IPS DF 6.9 (cell line): ENCODE measurements around the gene ANGPT4.

ENCODE experiments used
- DNase-seq: peaks from one replicate; pipeline ENCODE4 v3.0.0-alpha.2; 2013; ENCODE audit warnings: low read depth, low spot score
- H3K27ac ChIP-seq: one replicate; pipeline ENCODE4 v1.5.1; 2013; ENCODE audit warnings: low read length, control low read depth
- H3K27me3 ChIP-seq: 2 replicates; pipeline ENCODE4 v1.6.1; 2013; ENCODE audit warnings: mild to moderate bottlenecking, low read length; ENCODE audit not compliant: control insufficient read depth, insufficient read depth
- H3K36me3 ChIP-seq: 2 replicates; pipeline ENCODE4 v1.6.1; 2013; ENCODE audit warnings: low read length; ENCODE audit not compliant: control insufficient read depth, insufficient read depth
- H3K4me1 ChIP-seq: 2 replicates; pipeline ENCODE4 v1.6.1; 2013; ENCODE audit warnings: low read length; ENCODE audit not compliant: control insufficient read depth, insufficient read depth
- H3K4me3 ChIP-seq: 2 replicates; pipeline ENCODE4 v1.5.1; 2013; ENCODE audit warnings: mild to moderate bottlenecking, low read length
- H3K9me3 ChIP-seq: 2 replicates; pipeline ENCODE4 v1.6.1; 2013; ENCODE audit warnings: low read length, inconsistent platforms; ENCODE audit not compliant: control insufficient read depth, insufficient read depth
- WGBS: extraction: QIAGEN DNeasy Blood & Tissue Kit; methylation state at CpG from one replicate; pipeline ENCODE4 v1.1.7; 2013; ENCODE audit warnings: mixed read lengths, missing lambda C conversion rate; ENCODE audit not compliant: insufficient read length, insufficient coverage; 5-methylcytosine and 5-hydroxymethylcytosine counted together

The ANGPT4 gene

DNA sequence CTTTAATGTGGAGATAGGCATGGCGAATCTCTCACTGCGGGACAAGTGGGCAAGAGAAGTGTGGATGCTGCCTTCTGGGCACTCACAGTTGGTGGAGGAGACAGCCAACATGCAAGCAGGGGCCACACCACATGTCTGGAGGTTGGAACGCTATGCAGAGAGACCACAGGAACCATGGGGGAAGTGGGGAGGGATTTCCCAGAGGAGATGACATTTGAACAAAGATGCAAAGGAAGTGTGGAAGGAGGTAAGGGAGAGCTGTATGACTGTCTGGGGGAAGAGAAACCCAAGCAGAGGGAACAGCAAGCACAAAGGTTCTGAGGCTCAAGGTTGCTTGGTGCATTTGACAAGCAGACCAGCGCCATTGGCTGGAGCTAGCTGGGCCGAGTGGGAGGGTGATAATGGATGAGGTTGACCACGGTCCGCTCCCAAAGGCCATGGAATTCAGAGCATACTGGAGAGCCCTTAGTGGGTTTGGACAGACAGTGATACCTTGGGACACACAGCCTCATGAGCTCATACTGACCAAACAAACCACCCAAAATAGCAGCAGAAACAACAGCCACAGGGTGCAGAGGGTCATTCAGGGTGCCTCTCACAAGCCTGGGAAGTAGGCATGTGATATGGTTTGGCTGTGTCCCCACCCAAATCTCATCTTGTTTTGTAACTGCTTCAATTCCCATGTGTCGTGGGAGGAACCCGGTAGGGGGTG lies 90.3 kb downstream of the ANGPT4 start:
- Histone ChIP-seq H3K27me3 (no peaks in the 10 kb centered on the region), H3K4me1 (peaks cover 3% of the 10 kb centered on the region; the same call in 1 of the 2 replicates)

DNA sequence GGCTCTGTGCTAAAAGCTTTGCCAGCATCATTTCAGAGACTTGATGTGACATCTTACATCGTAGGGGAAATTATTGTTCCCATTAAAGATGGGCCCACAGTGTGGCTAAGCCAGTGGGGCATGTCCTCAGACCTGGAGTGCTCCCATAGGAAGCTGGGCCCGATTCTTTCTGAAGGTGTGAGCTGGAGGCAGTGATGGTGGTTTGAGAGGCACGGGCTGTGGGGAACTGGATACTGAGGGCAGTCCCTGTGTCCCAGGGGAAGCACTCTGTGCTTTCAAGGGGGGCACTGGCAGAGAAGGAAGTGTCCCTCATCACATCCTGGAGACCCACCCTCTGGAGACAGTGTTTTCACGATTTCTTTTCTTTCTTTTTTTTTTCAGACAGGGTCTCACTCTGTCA lies 91.2 kb downstream of the ANGPT4 start:
- Histone ChIP-seq H3K27ac (no peak overlapping the region), H3K36me3 (no peaks in the 10 kb centered on the region), H3K9me3 (no peaks in the 10 kb centered on the region), H3K4me3 (no peak overlapping the region), H3K27me3 (no peaks in the 10 kb centered on the region), H3K4me1 (peaks cover 3% of the 10 kb centered on the region; the same call in 1 of the 2 replicates)
- WGBS, result no CpG with 5 or more reads among the region's 4 CpGs
- no peak for DNase-seq

More for the DNA sequence above, 90.3 kb downstream of the ANGPT4 start:
- no peak for DNase-seq
- Histone ChIP-seq H3K36me3 (no peaks in the 10 kb centered on the region), H3K4me3 (no peak overlapping the region), H3K9me3 (no peaks in the 10 kb centered on the region), H3K27ac (no peak overlapping the region)
- no CpG with 5 or more reads among the region's 9 CpGs for WGBS

DNA sequence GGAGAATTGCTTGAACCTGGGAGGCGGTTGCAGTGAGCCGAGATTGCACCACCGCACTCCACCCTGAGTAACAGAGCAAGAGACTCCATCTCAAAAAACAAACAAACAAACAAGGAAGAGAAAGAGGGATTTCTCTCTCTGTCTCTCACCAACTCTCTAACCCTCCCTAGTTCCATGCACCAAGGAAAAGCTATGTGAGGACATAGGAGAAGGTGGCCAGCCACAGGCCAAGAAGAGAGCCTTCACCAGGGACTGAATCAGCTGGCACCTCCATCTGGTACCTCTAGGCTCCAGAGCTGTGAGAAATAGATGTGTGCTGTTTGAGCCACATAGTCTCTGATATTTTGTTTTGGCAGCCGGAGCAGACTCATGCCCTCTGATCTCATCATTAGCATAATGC lies 91.6 kb downstream of the ANGPT4 start:
- no peaks in the 10 kb centered on the region for H3K27me3 ChIP-seq
- H3K36me3 ChIP-seq, result no peaks in the 10 kb centered on the region
- WGBS, result no CpG with 5 or more reads among the region's 4 CpGs
- peaks cover 3% of the 10 kb centered on the region; the same call in 1 of the 2 replicates for H3K4me1 ChIP-seq
- H3K4me3 ChIP-seq, result no peak overlapping the region
- H3K9me3 ChIP-seq, result no peaks in the 10 kb centered on the region
- H3K27ac ChIP-seq, result no peak overlapping the region
- DNase-seq, result no peak

DNA sequence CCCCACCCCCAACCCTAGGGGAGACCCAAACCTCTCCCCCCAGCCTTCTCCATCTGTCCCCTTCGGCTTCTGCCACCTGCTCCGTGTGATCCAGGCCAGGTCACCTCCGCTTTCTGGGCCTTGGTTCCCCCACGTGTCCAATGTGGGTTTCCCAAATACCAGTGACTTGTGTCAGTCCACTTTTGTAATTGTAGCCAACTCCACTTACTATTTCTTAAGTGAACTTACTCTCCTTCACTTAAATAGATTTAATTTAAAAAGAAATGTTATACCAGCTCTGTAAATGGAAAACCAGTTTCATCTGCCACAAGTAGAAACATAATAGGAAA lies 92.6 kb downstream of the ANGPT4 start:
- no peak for DNase-seq
- Histone ChIP-seq H3K4me3 (no peak overlapping the region), H3K36me3 (no peaks in the 10 kb centered on the region), H3K9me3 (no peaks in the 10 kb centered on the region), H3K27me3 (no peaks in the 10 kb centered on the region), H3K4me1 (peaks cover 3% of the 10 kb centered on the region; the same call in 1 of the 2 replicates), H3K27ac (no peak overlapping the region)
- WGBS, result no CpG with 5 or more reads among the region's 4 CpGs

GRCh38 chr20:822651-823573 lies 93.2 kb downstream of the ANGPT4 start:
- H3K4me3 ChIP-seq, result no peak overlapping the region
- H3K27ac ChIP-seq, result no peak overlapping the region
- H3K4me1 ChIP-seq, result peaks cover 3% of the 10 kb centered on the region; the same call in 1 of the 2 replicates
- no peaks in the 10 kb centered on the region for H3K9me3 ChIP-seq
- no peaks in the 10 kb centered on the region for H3K27me3 ChIP-seq
- no peaks in the 10 kb centered on the region for H3K36me3 ChIP-seq
- DNase-seq, result no peak
- WGBS, result no CpG with 5 or more reads among the region's 12 CpGs

- Histone ChIP-seq H3K4me3 (no peak overlapping the region), H3K36me3 (no peaks in the 10 kb centered on the region), H3K27ac (no peak overlapping the region), H3K4me1 (peaks cover 3% of the 10 kb centered on the region; the same call in 1 of the 2 replicates), H3K27me3 (no peaks in the 10 kb centered on the region), H3K9me3 (no peaks in the 10 kb centered on the region)
- WGBS, result no CpG with 5 or more reads among the region's 3 CpGs
- DNase-seq, result no peak
Observed at GRCh38 chr20:821731-822065, 94.4 kb downstream of the ANGPT4 start.

DNA sequence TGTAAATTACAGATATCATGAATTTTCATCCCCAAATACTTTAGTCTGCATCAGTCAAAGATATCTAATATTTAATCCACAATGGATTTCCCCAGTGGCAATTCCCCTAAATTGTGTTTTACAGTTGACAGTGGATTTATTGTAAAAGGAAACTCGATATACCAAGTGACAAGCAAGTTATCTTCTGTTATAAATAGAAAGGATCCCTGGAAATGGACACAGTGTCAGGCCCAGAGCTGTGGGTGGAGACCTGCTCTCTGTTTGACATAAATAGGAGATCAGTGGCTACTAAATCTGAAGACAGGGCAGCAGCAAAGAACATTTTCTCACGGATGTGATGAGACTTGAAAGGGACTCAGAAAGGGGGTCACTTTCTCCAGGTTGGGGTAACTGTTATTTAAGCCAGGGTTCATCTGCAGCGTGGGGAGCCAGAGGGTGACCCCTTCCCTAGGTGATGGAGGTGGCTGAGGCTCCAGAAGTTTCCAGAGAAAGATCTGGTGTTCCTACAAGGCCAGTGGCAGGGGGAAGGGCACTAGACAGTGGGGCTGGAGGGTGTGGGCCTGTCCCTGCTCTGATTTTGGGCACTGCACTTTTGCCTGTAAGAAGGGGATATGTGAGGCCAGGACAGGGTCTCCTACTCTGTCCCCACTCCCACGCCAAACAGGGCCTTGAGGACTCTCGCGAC lies 94.9 kb downstream of the ANGPT4 start:
- WGBS, result no CpG with 5 or more reads among the region's 6 CpGs

GRCh38 chr20:820323-820953 lies 95.7 kb downstream of the ANGPT4 start:
- WGBS, result no CpG with 5 or more reads among the region's 3 CpGs
- no peak for DNase-seq
- Histone ChIP-seq H3K27me3 (no peaks in the 10 kb centered on the region), H3K4me3 (no peak overlapping the region), H3K9me3 (no peaks in the 10 kb centered on the region), H3K27ac (no peak overlapping the region), H3K4me1 (peaks cover 3% of the 10 kb centered on the region; the same call in 1 of the 2 replicates), H3K36me3 (no peaks in the 10 kb centered on the region)

More for the DNA sequence above, 94.9 kb downstream of the ANGPT4 start:
- Histone ChIP-seq H3K36me3 (no peaks in the 10 kb centered on the region), H3K27ac (no peak overlapping the region), H3K27me3 (no peaks in the 10 kb centered on the region), H3K4me1 (peaks cover 3% of the 10 kb centered on the region; the same call in 1 of the 2 replicates), H3K9me3 (no peaks in the 10 kb centered on the region), H3K4me3 (no peak overlapping the region)
- no peak for DNase-seq
